HCT116 (cell line): Measurements from ENCODE around the gene ANKRD44. TPM values are rescaled to one million over a fixed set of nuclear protein-coding genes. Genes with fewer than 3 reads are reported as not detected.

Source experiments
- ATAC-seq: fragments of 200-7000 bp; cut with Tn5 transposase; 2 replicates; pipeline ENCODE4 v1.9.1; 2020; ENCODE audit warnings: mild to moderate bottlenecking, moderate library complexity
- BruUV-seq: library from RNA; stranded (reverse); fragments of 400-500 nt; replicated peaks from 2 replicates; lab custom pipeline; 2021; lab: Mats Ljungman, UMichigan
- CTCF ChIA-PET: fragments of 300-600 bp; sonication (Branson Sonifier 250); formaldehyde crosslinking; loops from one replicate; lab custom pipeline; 2021; ENCODE audit warnings: antibody characterized with exemption; lab: Charles Lee
- POLR2A ChIA-PET: fragments of 300-600, 350-600 bp; sonication (Branson Sonifier 250); formaldehyde crosslinking; loops from one replicate; lab custom pipeline; 2021; ENCODE audit warnings: antibody characterized with exemption; lab: Charles Lee
- RAD21 ChIA-PET, 2 experiments: fragments of 300-600 bp; sonication (Branson Sonifier 250); formaldehyde crosslinking; loops; one replicate each; lab custom pipeline; 2023; ENCODE audit warnings: low total read pairs in 2 of 2; ENCODE audit not compliant: uncharacterized antibody in 2 of 2, unreplicated experiment in 2 of 2, low non-redundant PET in 1 of 2; lab: Charles Lee
- DNase-seq: peaks from one replicate; pipeline ENCODE4 v3.0.0-alpha.2; 2010; ENCODE audit warnings: low read depth, low spot score
- H2AFZ ChIP-seq: fragments of 200-600 bp; shearing (Covaris generic), sonication (generic); 2 replicates; pipeline ENCODE4 v1.6.1; 2017; ENCODE audit warnings: low read depth, mixed run types, mixed read lengths, antibody characterized with exemption, low read length; ENCODE audit not compliant: poor library complexity, severe bottlenecking
- H3K27ac ChIP-seq: 2 replicates; pipeline ENCODE4 v1.5.1; 2012; ENCODE audit warnings: low read depth, low read length
- H3K27me3 ChIP-seq: fragments of 200-600 bp; sonication (generic); 2 replicates; pipeline ENCODE4 v1.6.1; 2016; ENCODE audit warnings: mixed run types, low read length, mixed read lengths; ENCODE audit not compliant: insufficient read depth
- H3K36me3 ChIP-seq, 2 experiments: fragments of 200-500 bp in 1 of 2; fragments of 200-600 bp in 1 of 2; sonication (Bioruptor generic) in 1 of 2; sonication (generic) in 1 of 2; 2 replicates each; pipeline versions ENCODE4 v1.5.1 to v1.6.1; 2014 to 2016; ENCODE audit warnings: low read length in 2 of 2, inconsistent platforms in 1 of 2, mixed read lengths in 1 of 2, mixed run types in 1 of 2; ENCODE audit not compliant: insufficient read depth in 2 of 2, control insufficient read depth in 1 of 2
- H3K4me1 ChIP-seq, 2 experiments: fragments of 200-600 bp in 1 of 2; sonication (generic) in 1 of 2; 2 replicates each; pipeline versions ENCODE4 v1.5.1 to v1.6.1; 2012 to 2017; ENCODE audit warnings: low read length in 2 of 2, inconsistent platforms in 1 of 2, mild to moderate bottlenecking in 1 of 2, mixed read lengths in 1 of 2, mixed run types in 1 of 2, moderate library complexity in 1 of 2; ENCODE audit not compliant: insufficient read depth in 2 of 2, control insufficient read depth in 1 of 2
- H3K4me2 ChIP-seq: fragments of 200-600 bp; sonication (generic); 2 replicates; pipeline ENCODE4 v1.6.1; 2017; ENCODE audit warnings: mixed run types, low read length, mixed read lengths
- H3K4me3 ChIP-seq, 2 experiments: fragments of 200-600 bp in 1 of 2; sonication (generic) in 1 of 2; replicated peaks in 1 of 2; 2 replicates each; pipeline ENCODE4 v1.5.1; 2011 to 2016; ENCODE audit warnings: low read length in 2 of 2, control low read depth in 1 of 2, low read depth in 1 of 2, mild to moderate bottlenecking in 1 of 2, mixed read lengths in 1 of 2, mixed run types in 1 of 2
- H3K79me2 ChIP-seq: fragments of 200-600 bp; sonication (generic); 2 replicates; pipeline ENCODE4 v1.6.1; 2017; ENCODE audit warnings: mild to moderate bottlenecking, mixed run types, low read length, moderate library complexity, mixed read lengths; ENCODE audit not compliant: insufficient read depth
- H3K9ac ChIP-seq: fragments of 200-600 bp; sonication (generic); 2 replicates; pipeline ENCODE4 v1.6.1; 2016; ENCODE audit warnings: low read length, mixed read lengths
- H3K9me2 ChIP-seq: fragments of 200-600 bp; sonication (generic), shearing (Covaris generic); 2 replicates; pipeline ENCODE4 v1.6.1; 2017; ENCODE audit warnings: mixed run types, mild to moderate bottlenecking, moderate library complexity; ENCODE audit not compliant: insufficient read depth
- H3K9me3 ChIP-seq, 2 experiments: fragments of 200-500 bp in 1 of 2; fragments of 200-600 bp in 1 of 2; sonication (Bioruptor generic) in 1 of 2; sonication (generic) in 1 of 2; 2 replicates each; pipeline ENCODE4 v1.6.1; 2014 to 2017; ENCODE audit warnings: low read length in 2 of 2, mixed read lengths in 2 of 2, inconsistent platforms in 1 of 2, low read depth in 1 of 2, mild to moderate bottlenecking in 1 of 2, mixed run types in 1 of 2, moderate library complexity in 1 of 2; ENCODE audit not compliant: control insufficient read depth in 1 of 2, insufficient read depth in 1 of 2
- H4K20me1 ChIP-seq: fragments of 200-600 bp; sonication (generic), shearing (Covaris generic); 2 replicates; pipeline ENCODE4 v1.6.1; 2017; ENCODE audit warnings: mixed run types, mild to moderate bottlenecking, moderate library complexity; ENCODE audit not compliant: insufficient read depth
- CBX3 ChIP-seq: IDR thresholded peaks from 2 replicates; pipeline ENCODE4 v1.6.1; 2012; ENCODE audit warnings: low read depth
- CEBPB ChIP-seq: IDR thresholded peaks from 2 replicates; pipeline ENCODE4 v1.6.1; 2012; ENCODE audit warnings: low read depth
- EGR1 ChIP-seq: IDR thresholded peaks from 2 replicates; pipeline ENCODE4 v1.6.1; 2012; ENCODE audit warnings: low read depth
- ELF1 ChIP-seq: IDR thresholded peaks from 2 replicates; pipeline ENCODE4 v1.6.1; 2012; ENCODE audit warnings: low read depth, borderline replicate concordance
- EZH2 ChIP-seq: fragments of 200-600 bp; sonication (generic); IDR thresholded peaks from 2 replicates; pipeline ENCODE4 v1.6.1; 2017; ENCODE audit warnings: antibody characterized with exemption, mixed run types
- EZH2phosphoT487 ChIP-seq: fragments of 200-600 bp; IDR thresholded peaks from 2 replicates; pipeline ENCODE4 v1.6.1; 2018; ENCODE audit warnings: antibody characterized with exemption, borderline replicate concordance
- FOSL1 ChIP-seq: IDR thresholded peaks from 2 replicates; pipeline ENCODE4 v1.6.1; 2012; ENCODE audit warnings: low read depth
- JUND ChIP-seq: IDR thresholded peaks from 2 replicates; pipeline ENCODE4 v1.6.1; 2012
- POLR2AphosphoS5 ChIP-seq: IDR thresholded peaks from 2 replicates; pipeline ENCODE4 v1.6.1; 2011; ENCODE audit warnings: mild to moderate bottlenecking, low read depth, low read length, moderate library complexity
- RAD21 ChIP-seq: IDR thresholded peaks from 2 replicates; pipeline ENCODE4 v1.6.1; 2012; ENCODE audit warnings: low read depth, mild to moderate bottlenecking
- SIN3A ChIP-seq: IDR thresholded peaks from 2 replicates; pipeline ENCODE4 v1.6.1; 2012; ENCODE audit warnings: low read depth
- SRF ChIP-seq: IDR thresholded peaks from 2 replicates; pipeline ENCODE4 v1.6.1; 2012; ENCODE audit warnings: low read depth
- ZFX ChIP-seq: fragments of 450-650 bp; IDR thresholded peaks from 2 replicates; pipeline ENCODE4 v1.6.1; 2017
- ZNF274 ChIP-seq: fragments of 200-500 bp; sonication (Bioruptor generic); IDR thresholded peaks from 2 replicates; pipeline ENCODE4 v1.6.1; 2014; ENCODE audit warnings: mild to moderate bottlenecking, low read depth, low read length, inconsistent platforms
- intact Hi-C: fragments of 100-400 bp; cut with micrococcal nuclease; formaldehyde crosslinking; loops from 2 replicates; pipeline ENCODE4 v1.10.0; 2022
- total RNA-seq: library from RNA; stranded (reverse); gene quantifications from one replicate; pipeline ENCODE4 v1.2.1, GENCODE V29; 2021; ENCODE audit not compliant: unreplicated experiment
- TF ChIP-seq, protein P1 (sequence below): IDR thresholded peaks from 2 replicates; pipeline ENCODE4 v1.6.1; 2012; ENCODE audit warnings: low read depth
- TF ChIP-seq, protein P2 (sequence below): IDR thresholded peaks from 2 replicates; pipeline ENCODE4 v1.6.1; 2012
- TF ChIP-seq, protein P3 (sequence below), 3 experiments: fragments of 200-600 bp in 1 of 3; sonication (generic) in 1 of 3; IDR thresholded peaks in 2 of 3; conservative IDR thresholded peaks in 1 of 3; 2 replicates each; pipeline ENCODE4 v1.5.1; 2012 to 2017; ENCODE audit warnings: low read depth in 2 of 3, low read length in 2 of 3, antibody characterized with exemption in 1 of 3, borderline replicate concordance in 1 of 3, control low read depth in 1 of 3, mild to moderate bottlenecking in 1 of 3, mixed read lengths in 1 of 3, mixed run types in 1 of 3, moderate library complexity in 1 of 3; ENCODE audit not compliant: insufficient read depth in 1 of 3
- TF ChIP-seq, protein P4 (sequence below): IDR thresholded peaks from 2 replicates; pipeline ENCODE4 v1.6.1; 2011; ENCODE audit warnings: mild to moderate bottlenecking, low read length, moderate library complexity; ENCODE audit not compliant: insufficient replicate concordance; ENCODE audit errors: extremely low read depth

The ANKRD44 gene
- total RNA-seq, 1 experiment from 2014 or later: 2.7 TPM

DNA sequence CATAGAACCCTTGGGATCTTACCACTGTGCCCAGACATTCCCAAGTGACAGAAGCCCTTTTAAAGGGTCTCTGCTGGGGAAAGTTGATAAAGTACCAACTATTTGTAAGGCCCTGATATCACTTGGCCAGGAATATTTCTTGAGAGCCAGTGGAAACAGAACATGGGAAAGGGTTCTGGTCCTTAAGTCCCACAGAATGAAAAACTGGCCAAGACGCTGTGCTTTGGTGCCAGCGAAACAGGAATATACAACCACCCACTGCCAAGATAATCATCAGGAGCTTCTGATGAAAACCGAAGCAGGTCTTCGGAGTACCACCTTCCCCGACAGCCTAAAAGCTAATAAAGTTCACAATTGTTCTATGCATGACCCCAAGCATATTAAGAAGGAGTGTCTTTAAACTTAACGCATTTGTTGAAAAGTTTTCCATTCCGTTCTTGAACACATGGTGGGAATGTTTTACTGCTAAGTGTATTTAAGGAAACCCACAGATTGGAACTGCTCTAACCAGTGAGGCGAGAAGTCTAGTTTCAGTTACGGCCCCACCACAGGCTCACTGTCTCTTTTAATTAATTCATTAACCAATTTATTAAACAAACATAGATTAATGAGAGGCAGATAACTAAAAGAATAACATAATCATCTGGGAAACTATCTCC, 152.6 kb downstream of the ANKRD44 start:
- intact Hi-C loops: no loop called here
- Histone ChIP-seq H3K27ac (no peak overlapping the region), H3K4me3 (no peak overlapping the region), H3K9me2 (no peaks in the 10 kb centered on the region), H3K27me3 (no peaks in the 10 kb centered on the region), H3K9ac (no peak overlapping the region), H3K4me2 (no peak overlapping the region), H2AFZ (no peak overlapping the region), H4K20me1 (no peaks in the 10 kb centered on the region), H3K9me3 (no peaks in the 10 kb centered on the region), H3K36me3 (no peaks in the 10 kb centered on the region), H3K4me1 (peaks cover 0 to 14% of the 10 kb centered on the region in 2 experiments; a peak in 2 of 4 replicates), H3K79me2 (no peaks in the 10 kb centered on the region)
- DNase-seq: no peak
- no TSS peak for BruUV-seq
- ChIA-PET CTCF (interaction anchor here (2.0 kb wide), 1 partner anchor 10 kb away, joined by 13 read pairs; no protein-coding TSS in a partner anchor), RAD21 (no interaction called here), POLR2A (no interaction called here)
- TF ChIP-seq ZNF274 (no peak), POLR2AphosphoS5 (no peak), CEBPB (no peak), RAD21 (no peak), EGR1 (no peak), FOSL1 (no peak), SIN3A (no peak), EZH2phosphoT487 (no peak), CBX3 (no peak), ZFX (no peak), SRF (no peak), EZH2 (no peak), JUND (no peak), ELF1 (no peak)
- TF ChIP-seq, protein P1, sequence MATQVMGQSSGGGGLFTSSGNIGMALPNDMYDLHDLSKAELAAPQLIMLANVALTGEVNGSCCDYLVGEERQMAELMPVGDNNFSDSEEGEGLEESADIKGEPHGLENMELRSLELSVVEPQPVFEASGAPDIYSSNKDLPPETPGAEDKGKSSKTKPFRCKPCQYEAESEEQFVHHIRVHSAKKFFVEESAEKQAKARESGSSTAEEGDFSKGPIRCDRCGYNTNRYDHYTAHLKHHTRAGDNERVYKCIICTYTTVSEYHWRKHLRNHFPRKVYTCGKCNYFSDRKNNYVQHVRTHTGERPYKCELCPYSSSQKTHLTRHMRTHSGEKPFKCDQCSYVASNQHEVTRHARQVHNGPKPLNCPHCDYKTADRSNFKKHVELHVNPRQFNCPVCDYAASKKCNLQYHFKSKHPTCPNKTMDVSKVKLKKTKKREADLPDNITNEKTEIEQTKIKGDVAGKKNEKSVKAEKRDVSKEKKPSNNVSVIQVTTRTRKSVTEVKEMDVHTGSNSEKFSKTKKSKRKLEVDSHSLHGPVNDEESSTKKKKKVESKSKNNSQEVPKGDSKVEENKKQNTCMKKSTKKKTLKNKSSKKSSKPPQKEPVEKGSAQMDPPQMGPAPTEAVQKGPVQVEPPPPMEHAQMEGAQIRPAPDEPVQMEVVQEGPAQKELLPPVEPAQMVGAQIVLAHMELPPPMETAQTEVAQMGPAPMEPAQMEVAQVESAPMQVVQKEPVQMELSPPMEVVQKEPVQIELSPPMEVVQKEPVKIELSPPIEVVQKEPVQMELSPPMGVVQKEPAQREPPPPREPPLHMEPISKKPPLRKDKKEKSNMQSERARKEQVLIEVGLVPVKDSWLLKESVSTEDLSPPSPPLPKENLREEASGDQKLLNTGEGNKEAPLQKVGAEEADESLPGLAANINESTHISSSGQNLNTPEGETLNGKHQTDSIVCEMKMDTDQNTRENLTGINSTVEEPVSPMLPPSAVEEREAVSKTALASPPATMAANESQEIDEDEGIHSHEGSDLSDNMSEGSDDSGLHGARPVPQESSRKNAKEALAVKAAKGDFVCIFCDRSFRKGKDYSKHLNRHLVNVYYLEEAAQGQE: no peak
- TF ChIP-seq, protein P2, sequence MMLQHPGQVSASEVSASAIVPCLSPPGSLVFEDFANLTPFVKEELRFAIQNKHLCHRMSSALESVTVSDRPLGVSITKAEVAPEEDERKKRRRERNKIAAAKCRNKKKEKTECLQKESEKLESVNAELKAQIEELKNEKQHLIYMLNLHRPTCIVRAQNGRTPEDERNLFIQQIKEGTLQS: no peak
- TF ChIP-seq, protein P3, sequence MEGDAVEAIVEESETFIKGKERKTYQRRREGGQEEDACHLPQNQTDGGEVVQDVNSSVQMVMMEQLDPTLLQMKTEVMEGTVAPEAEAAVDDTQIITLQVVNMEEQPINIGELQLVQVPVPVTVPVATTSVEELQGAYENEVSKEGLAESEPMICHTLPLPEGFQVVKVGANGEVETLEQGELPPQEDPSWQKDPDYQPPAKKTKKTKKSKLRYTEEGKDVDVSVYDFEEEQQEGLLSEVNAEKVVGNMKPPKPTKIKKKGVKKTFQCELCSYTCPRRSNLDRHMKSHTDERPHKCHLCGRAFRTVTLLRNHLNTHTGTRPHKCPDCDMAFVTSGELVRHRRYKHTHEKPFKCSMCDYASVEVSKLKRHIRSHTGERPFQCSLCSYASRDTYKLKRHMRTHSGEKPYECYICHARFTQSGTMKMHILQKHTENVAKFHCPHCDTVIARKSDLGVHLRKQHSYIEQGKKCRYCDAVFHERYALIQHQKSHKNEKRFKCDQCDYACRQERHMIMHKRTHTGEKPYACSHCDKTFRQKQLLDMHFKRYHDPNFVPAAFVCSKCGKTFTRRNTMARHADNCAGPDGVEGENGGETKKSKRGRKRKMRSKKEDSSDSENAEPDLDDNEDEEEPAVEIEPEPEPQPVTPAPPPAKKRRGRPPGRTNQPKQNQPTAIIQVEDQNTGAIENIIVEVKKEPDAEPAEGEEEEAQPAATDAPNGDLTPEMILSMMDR (IDR thresholded peaks at IDR 0.05 in 2 of 3, conservative IDR thresholded peaks at IDR 0.05 in 1 of 3; ENCODE audit: borderline replicate concordance in 1 of 3, insufficient read depth in 1 of 3, low read depth in 2 of 3, low read length in 2 of 3): no peak
- TF ChIP-seq, protein P4, sequence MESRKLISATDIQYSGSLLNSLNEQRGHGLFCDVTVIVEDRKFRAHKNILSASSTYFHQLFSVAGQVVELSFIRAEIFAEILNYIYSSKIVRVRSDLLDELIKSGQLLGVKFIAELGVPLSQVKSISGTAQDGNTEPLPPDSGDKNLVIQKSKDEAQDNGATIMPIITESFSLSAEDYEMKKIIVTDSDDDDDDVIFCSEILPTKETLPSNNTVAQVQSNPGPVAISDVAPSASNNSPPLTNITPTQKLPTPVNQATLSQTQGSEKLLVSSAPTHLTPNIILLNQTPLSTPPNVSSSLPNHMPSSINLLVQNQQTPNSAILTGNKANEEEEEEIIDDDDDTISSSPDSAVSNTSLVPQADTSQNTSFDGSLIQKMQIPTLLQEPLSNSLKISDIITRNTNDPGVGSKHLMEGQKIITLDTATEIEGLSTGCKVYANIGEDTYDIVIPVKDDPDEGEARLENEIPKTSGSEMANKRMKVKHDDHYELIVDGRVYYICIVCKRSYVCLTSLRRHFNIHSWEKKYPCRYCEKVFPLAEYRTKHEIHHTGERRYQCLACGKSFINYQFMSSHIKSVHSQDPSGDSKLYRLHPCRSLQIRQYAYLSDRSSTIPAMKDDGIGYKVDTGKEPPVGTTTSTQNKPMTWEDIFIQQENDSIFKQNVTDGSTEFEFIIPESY: no peak
- no peak for ATAC-seq
